Right renal cortex interstitium (tissue), 3 donors: Measurements from ENCODE around the gene ARL5A. TPM values are rescaled to one million over a fixed set of nuclear protein-coding genes. Genes with fewer than 3 reads are reported as not detected.
A peak's percentile ranks its signal among the peaks of the same experiment; 100 is the strongest.
"Not testable (repeated sequence)": the region's sequence is repeated elsewhere in the genome, so short reads cannot be mapped to it uniquely, and the experiment has no call there.

Experiments
- DNase-seq, 3 donors: peaks; one replicate each; pipeline ENCODE4 v3.0.0-alpha.2; 2013; ENCODE audit warnings: low read depth in 3 of 3, low spot score in 2 of 3
- polyA plus RNA-seq, 3 donors: library from polyadenylated mRNA; unstranded; fragments of 120-200 nt; gene quantifications; one replicate each; pipeline ENCODE4 v1.2.1, GENCODE V29; 2013; ENCODE audit not compliant: insufficient read length in 3 of 3

The ARL5A gene, protein sequence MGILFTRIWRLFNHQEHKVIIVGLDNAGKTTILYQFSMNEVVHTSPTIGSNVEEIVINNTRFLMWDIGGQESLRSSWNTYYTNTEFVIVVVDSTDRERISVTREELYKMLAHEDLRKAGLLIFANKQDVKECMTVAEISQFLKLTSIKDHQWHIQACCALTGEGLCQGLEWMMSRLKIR
- polyA plus RNA-seq = 10 to 100 TPM; 40.6 to 43.6 (median 42.8) TPM

GRCh38 chr2:151828143-151828889, at the start of gene ARL5A:
TSS of gene ARL5A (minus strand) at chr2:151828421. CDS start at chr2:151828176, 245 bp downstream.
- peak; percentile 86 to 91 (median 88) for DNase-seq

GRCh38 chr2:151875631-151876030, 47.4 kb upstream of the ARL5A start:
- not testable (repeated sequence) for DNase-seq

- DNase-seq = no peak
These were observed 44.2 kb upstream of the ARL5A start for GRCh38 chr2:151872463-151872862.

DNA sequence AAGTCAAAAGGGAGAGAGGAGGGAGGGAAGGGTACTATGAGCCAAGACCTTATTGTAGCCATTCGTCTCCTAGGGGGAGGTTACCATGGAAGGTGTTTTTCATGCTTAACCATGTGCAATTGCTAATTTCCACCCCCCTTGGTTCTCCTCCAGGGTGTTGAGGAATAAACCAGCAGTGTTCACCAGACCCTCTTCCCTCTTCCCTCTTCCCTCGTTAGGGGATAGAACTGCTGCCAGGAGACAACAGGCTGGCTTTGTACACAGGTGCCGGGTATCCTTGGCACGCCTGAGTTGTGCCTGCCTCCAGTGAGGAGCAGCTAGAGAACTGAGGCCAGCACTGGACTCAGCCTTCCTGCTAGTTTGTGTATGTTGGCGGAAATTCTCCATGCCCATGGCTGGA, 41.1 kb upstream of the ARL5A start:
- DNase-seq = no peak

DNA sequence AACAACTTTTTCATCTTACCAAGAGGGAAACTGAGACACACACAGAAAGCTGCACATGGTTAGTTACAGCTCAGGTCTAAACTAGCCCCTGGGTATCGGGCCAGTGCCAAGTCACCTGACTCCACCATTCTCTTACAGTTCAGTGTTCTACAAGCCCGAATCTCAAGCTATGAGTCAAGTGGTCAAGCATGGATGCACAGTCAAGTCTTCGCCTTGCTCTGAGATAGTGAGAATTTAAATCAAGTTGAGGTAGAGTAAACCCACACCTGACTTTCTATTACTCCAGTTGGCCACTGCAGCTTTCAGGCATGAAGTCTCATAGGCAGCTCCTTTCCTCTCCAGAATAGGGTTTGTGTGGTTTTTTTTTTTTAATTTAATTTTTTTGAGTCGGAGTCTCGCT, 34.5 kb upstream of the ARL5A start:
- no peak for DNase-seq

GRCh38 chr2:151861174-151861573, 33.0 kb upstream of the ARL5A start:
- no peak for DNase-seq

DNA sequence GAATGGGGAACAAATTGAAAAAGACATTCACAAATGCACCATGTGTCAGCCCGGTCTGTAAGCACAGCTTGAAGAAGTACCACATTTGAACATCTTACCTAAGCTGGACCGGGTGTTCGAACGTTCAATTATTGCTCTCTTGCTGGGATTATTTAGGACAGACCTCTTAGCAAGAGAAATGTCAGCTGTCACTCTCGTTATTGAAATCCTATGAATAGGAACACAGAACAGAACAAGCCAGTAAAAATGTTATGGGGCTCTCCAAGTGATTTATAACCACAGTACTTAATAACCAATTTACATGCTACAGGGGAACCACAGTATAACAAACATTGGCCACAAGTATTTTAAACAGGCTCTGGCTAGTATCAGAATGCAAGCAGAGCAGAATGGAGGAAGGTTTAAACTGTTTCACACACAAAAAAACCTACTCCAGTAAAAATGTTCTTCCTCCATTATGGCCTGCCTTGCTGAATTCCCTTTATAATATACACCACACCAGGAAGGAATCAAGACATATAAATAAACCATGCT, 32.5 kb upstream of the ARL5A start:
- no peak for DNase-seq

GRCh38 chr2:151860210-151860609, 32.0 kb upstream of the ARL5A start:
- no peak for DNase-seq

GRCh38 chr2:151857650-151858049, 29.4 kb upstream of the ARL5A start:
- no peak for DNase-seq

GRCh38 chr2:151855111-151855510, 26.9 kb upstream of the ARL5A start:
- no peak for DNase-seq

DNA sequence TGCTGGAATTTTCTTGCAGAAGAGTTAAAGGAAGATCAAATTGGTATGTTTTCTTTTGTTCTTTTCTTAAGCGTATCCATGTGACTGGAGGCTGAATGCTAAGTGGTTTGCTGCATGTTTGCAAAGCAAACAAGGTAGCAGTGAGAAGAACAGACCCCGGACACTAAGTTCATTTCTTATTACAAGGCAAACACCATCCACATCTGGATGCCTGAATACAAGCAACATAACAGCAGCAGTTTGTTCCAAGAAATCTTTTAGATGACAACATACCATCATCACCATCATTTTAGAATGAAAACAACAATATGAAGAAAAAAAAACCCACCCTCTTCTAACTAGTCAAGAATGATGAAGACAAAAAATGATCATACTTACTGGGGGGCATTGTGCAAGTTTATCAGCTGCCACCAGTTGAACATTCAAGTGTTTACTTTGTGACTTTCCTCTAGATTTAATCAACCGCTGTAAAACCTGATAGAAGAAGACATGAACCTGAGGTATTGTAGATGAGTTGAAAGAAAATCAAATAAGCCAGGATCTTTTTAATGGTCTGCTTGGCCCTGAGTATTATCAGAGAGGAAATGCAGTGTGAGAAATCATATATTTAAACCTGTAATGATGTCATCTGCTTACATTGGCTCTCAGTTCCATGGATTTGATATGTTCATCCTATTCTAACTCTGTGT, 25.0 kb upstream of the ARL5A start:
- no peak for DNase-seq

DNA sequence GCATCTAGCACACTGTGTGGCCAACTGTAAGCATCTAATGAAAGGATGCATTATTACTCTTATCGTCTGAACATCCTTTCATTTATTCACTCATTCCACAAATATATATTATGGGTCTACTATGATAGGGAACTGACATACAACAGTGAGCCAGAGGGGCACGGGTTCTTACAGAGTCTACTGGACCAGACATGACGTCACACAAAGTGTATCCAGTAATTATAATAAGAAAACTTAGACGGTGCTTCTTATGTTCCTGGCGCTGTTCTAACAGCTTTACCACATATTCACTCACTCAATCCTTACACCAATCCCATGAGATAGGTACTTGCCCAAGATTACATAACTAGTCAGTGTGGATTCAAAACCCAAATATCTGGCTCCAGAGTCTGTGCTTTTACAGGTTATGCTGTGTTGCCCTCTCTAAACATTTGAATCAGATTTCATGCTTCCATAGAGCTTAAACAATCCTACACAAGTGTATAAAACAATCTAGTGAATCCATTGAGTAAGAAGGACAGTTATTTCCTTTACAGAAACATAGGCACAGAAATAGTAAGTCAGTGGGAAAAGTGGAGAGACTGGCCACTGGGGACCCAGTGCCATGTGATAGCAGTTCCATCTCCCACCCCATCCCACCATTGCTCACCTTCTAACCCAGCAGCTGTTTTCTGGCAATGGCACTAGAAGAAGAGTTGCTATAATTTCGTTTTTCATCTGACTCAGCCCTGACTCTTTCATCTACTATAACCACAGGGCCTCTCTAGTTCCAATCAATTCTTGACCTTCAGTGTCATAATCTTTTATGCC, 24.2 kb upstream of the ARL5A start:
- DNase-seq = no peak

DNA sequence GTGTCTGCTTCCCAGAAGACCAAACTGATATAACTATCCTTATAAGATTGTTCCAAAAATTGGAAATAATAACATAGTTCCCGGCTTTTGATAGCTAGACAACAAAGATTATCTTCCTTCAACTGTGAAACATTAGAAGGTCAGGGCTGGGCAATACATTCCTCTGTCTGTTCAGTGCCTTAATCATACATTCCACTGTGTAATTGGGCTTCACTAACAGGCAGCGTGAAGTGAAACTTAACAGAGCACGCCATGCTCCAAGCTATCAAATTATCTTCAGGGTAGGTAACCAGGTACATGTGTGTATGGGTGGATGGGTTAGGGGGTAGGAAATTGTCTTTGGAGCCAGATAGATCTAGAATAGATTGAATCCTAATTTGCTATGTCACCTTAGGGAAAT, 23.5 kb upstream of the ARL5A start:
- no peak for DNase-seq

DNA sequence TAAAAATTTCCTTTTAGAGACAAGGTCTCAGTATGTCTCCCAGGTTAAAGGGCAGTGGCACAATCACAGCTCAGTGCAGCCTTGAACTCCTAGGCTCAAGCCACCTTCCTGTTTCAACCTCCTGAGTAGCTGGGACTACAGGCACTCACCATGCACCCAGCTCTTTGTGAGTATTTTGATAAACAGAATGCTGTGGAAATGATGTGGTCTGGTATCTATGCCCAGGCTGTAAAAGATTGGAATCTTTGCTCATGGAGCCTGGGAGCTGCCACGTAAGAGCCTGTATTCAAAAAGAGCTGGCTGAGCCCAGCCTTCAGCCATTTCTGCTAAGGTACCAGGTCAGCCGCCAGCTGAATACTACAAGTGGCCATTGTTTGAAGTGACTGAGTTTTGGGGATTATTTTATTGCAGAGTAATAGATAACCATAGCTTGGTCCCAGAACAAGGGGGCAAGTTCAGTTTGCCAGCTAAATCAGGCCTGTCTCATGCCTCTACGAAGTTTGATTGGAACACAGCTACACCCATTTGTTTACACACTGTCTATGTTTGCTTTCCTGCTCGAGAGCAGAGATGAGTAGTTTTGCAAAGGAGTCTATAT, 21.3 kb upstream of the ARL5A start:
- no peak for DNase-seq

DNA sequence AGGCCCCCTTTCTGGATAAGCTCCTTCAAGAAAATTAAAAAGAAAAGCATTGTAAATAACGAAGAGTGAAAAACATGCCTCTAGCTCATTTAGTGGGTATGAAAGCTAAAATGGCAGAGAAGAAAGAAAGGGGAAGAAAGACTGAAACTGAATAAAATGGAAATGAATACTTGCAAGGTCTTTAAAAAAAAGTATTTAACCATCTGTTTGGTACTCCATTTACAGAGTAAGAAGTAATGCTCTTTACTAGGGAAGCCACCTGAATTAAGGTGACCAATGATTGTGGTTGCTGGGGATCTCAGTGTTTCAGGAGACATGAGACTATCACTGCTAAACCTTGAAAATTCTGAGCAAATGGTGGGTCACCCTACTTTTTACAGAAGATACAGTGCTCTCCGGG, 17.7 kb upstream of the ARL5A start:
- DNase-seq = no peak

DNA sequence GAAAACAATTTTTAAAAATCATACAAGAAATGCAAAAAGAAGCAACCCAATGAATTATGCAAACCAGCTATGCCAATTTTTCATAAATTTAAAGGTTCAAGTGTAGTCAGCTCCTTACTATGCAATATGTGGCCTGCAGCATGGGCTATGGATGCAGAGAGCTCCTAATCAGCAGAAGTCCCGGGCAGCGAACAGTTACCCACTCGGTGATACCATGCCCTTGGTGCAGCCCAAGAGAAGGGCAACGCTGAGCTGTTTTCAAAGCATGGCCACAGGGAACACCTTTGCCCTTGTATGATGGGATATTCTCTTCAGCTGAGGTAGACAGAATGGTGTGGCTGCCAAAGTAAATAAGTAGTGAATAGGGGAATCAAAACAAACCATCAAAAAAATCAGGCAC, 17.3 kb upstream of the ARL5A start:
- DNase-seq = no peak

DNA sequence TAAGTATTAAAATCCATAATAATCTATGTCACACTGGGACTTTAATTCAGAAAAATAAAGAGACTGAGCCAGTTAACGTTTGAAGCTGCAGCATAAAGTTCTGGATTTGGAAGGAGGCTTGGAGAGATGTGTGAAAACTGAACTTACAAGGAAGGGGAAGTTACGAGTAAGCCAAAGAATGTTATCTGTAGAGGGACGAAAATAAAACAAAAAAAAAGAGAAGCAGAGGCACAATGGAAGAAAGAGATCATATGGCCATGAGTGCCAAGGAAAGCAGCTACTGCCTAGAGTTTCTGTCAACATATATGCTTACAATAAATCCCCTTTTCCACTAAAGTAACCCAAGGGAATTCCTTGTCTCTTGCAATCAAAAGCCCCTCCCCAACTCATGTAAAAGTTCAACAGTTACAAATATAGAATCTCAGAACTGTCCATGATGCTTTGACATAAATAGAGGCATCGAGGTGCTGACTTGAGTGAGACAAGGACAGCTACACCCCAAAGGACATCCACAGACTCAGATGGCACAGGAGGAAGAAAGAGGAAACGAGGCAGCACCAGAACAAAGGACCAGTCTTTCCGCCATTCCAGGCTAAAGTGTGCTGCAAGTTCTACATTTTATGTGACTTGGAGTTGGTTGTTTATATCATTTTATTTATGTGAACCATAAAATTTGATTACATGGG, 16.1 kb upstream of the ARL5A start:
- DNase-seq = no peak

- no peak for DNase-seq
These were observed 15.5 kb upstream of the ARL5A start for GRCh38 chr2:151843691-151844061.

DNA sequence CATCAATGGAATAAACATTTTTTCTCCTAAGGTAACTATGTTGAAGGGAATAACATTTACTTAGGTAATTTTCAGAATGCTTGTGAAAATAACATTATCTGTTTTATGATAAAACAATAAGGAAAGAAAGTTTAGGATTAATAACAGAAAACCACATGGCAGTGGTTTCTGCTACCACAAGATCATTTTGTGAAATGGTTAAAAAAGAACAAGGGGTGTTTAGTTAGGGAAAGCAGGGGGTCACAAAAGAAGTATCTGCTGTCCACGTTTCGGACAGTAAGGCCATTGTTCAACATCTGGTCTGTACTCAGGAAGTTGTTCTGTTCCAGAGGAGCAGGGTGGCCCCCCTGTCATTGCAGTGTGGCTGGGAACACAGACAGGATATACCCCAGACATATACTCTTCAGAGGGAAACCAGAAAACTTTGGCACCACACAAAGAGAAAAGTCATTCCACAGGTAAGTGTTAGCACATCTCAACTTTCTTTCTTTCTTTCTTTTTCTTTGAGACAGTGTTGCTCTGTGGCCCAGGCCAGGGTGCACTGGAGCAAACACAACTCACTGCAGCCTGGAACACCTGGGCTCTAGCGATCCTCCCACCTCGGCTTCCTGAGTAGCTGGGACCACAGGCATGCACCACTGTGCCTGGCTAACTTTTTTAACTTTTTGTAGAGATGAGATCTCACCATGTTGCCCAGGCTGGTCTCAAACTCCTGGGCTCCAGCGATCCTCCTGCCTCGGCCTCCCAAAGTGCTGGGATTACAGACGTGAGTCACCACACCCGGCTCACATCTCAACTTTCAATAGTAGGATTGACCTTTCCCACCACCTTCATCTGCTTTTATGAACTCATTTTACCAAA, 14.8 kb upstream of the ARL5A start:
- DNase-seq = no peak
